HEK293 (cell line): ENCODE data around the gene CCL4.

Experiments
- CTCF ChIA-PET: fragments of 350-600 bp; formaldehyde crosslinking; extraction: SDS; loops from one replicate; lab custom pipeline; 2021; ENCODE audit warnings: antibody characterized with exemption; lab: Yijun Ruan, JAX
- POLR2A ChIA-PET: fragments of 300-600 bp; formaldehyde crosslinking; extraction: SDS; loops from one replicate; lab custom pipeline; 2020; ENCODE audit warnings: antibody characterized with exemption, inconsistent platforms; lab: Yijun Ruan, JAX
- H3K27ac ChIP-seq: fragments of 200-500 bp; sonication (Bioruptor generic); 2 replicates; pipeline ENCODE4 v1.5.1; 2014; ENCODE audit warnings: low read depth, low read length, control low read depth, inconsistent platforms; ENCODE audit errors: extremely low read depth
- H3K36me3 ChIP-seq, 2 experiments: fragments of 200-500 bp in 1 of 2; sonication (Bioruptor generic) in 1 of 2; 1 replicate in 1 of 2; 2 replicates in 1 of 2; pipeline ENCODE4 v1.5.1; 2014 to 2017; ENCODE audit warnings: inconsistent platforms in 2 of 2, low read length in 2 of 2; ENCODE audit not compliant: control insufficient read depth in 2 of 2, insufficient read depth in 1 of 2
- H3K4me1 ChIP-seq: fragments of 200-500 bp; sonication (Bioruptor generic); 2 replicates; pipeline ENCODE4 v1.5.1; 2014; ENCODE audit warnings: mild to moderate bottlenecking, low read length, inconsistent platforms; ENCODE audit not compliant: control insufficient read depth, insufficient read depth
- H3K4me3 ChIP-seq: 2 replicates; pipeline ENCODE4 v1.5.1; 2011; ENCODE audit warnings: low read depth, mild to moderate bottlenecking, control low read depth, low read length, moderate library complexity
- H3K9me3 ChIP-seq: fragments of 200-500 bp; sonication (Bioruptor generic); 2 replicates; pipeline ENCODE4 v1.5.1; 2014; ENCODE audit warnings: low read depth, low read length, inconsistent platforms; ENCODE audit not compliant: control insufficient read depth, insufficient read depth
- EGR2 ChIP-seq: fragments of 450-650 bp; formaldehyde crosslinking; IDR thresholded peaks from 2 replicates; pipeline ENCODE4 v1.5.1; 2016; ENCODE audit warnings: low read depth, missing biosample characterization, missing genetic modification characterization
- GLIS2 ChIP-seq: fragments of 450-650 bp; formaldehyde crosslinking; IDR thresholded peaks from 2 replicates; pipeline ENCODE4 v1.5.1; 2016; ENCODE audit warnings: missing biosample characterization, missing genetic modification characterization
- MEIS1 ChIP-seq: sonication (generic); formaldehyde crosslinking; IDR thresholded peaks from 2 replicates; pipeline ENCODE4 v1.8.1; 2022; ENCODE audit warnings: missing genetic modification reagents, mild to moderate bottlenecking, borderline replicate concordance
- SP3 ChIP-seq: fragments of 450-650 bp; formaldehyde crosslinking; IDR thresholded peaks from 2 replicates; pipeline ENCODE4 v1.5.1; 2016; ENCODE audit warnings: missing biosample characterization, missing genetic modification characterization
- TF ChIP-seq, protein P1 (sequence below): fragments of 450-650 bp; formaldehyde crosslinking; IDR thresholded peaks from 2 replicates; pipeline ENCODE4 v1.5.1; 2016; ENCODE audit warnings: missing biosample characterization, missing genetic modification characterization
- TF ChIP-seq, protein P2 (sequence below): fragments of 450-650 bp; formaldehyde crosslinking; IDR thresholded peaks from 2 replicates; pipeline ENCODE4 v1.5.1; 2017; ENCODE audit warnings: missing biosample characterization, missing genetic modification characterization
- TF ChIP-seq, protein P3 (sequence below): fragments of 450-650 bp; formaldehyde crosslinking; IDR thresholded peaks from 2 replicates; pipeline ENCODE4 v1.5.1; 2016; ENCODE audit warnings: missing biosample characterization, missing genetic modification characterization, borderline replicate concordance
- TF ChIP-seq, protein P4 (sequence below): fragments of 450-650 bp; formaldehyde crosslinking; IDR thresholded peaks from 2 replicates; pipeline ENCODE4 v1.5.1; 2016; ENCODE audit warnings: missing biosample characterization, missing genetic modification characterization
- TF ChIP-seq, protein P5 (sequence below): fragments of 450-650 bp; formaldehyde crosslinking; conservative IDR thresholded peaks from 2 replicates; pipeline ENCODE4 v1.5.1; 2016; ENCODE audit warnings: low read depth, missing biosample characterization, missing genetic modification characterization

Gene CCL4

DNA sequence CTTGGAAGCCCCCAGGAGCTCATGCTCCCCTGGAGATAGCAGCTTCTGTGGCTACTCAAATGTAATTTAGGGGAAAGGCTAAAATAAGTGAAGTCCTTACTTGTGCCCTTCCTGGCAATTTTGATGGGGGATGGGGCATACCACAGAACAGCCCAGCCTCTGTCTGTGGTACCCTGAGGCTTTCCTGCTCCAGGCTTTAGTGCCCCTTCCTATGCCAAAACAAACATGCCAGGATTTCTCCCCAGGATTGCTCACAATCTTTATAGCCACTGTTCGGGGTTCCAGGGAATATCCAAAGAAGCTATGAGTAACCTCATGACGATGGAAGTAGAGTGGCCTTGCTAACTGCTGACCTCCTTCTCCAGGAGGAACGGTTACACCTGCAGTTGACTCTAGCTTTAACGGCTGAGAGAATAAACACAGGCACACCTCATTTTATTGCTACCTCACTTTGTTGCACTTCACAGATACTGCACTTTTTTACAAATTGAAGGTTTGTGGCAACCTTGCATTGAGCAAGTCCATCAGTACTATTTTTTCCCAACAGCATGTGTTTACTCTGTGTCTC, 24.9 kb downstream of the CCL4 start (continued):
- TF ChIP-seq, protein P1, sequence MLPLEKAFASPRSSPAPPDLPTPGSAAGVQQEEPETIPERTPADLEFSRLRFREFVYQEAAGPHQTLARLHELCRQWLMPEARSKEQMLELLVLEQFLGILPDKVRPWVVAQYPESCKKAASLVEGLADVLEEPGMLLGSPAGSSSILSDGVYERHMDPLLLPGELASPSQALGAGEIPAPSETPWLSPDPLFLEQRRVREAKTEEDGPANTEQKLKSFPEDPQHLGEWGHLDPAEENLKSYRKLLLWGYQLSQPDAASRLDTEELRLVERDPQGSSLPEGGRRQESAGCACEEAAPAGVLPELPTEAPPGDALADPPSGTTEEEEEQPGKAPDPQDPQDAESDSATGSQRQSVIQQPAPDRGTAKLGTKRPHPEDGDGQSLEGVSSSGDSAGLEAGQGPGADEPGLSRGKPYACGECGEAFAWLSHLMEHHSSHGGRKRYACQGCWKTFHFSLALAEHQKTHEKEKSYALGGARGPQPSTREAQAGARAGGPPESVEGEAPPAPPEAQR (tag by site-specific recombination), result no peak
- no peak for TF ChIP-seq MEIS1 (CRISPR knock-in tag)
- no peak for TF ChIP-seq EGR2
- TF ChIP-seq, all 188 proteins: peak for 0

DNA sequence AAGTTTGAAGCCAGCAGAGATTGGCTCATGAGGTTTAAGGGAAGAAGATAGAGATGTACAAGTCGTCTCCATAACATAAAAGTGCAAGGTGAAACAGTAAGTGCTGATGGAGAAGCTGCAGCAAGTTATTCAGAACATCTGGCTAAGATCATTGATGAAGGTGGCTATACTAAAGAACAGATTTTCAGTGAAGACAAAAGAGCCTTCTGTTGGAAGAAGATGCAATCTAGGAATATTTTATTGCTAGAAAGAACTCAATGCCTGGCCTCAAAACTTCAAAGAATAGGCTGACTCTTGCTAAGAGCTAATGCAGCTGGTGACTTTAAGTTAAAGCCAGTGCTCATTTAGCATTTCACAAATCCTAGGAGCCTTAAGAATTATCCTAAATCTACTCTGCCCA, 26.0 kb downstream of the CCL4 start:
- Histone ChIP-seq H3K4me3 (no peak overlapping the region), H3K27ac (no peak overlapping the region), H3K9me3 (peaks cover 2% of the 10 kb centered on the region; the same call in 1 of the 2 replicates), H3K36me3 (no peaks in the 10 kb centered on the region), H3K4me1 (peaks cover 9% of the 10 kb centered on the region)
- CTCF ChIA-PET, result interaction anchor here (0.7 to 16.2 kb wide), 5 partner anchors 16 to 1024 kb away, joined by 3 to 319 read pairs (median 4); no protein-coding TSS in a partner anchor
- POLR2A ChIA-PET, result interaction anchor here (0.6 kb wide), 1 partner anchor 288 kb away, joined by 3 read pairs; no protein-coding TSS in a partner anchor
- no peak for TF ChIP-seq GLIS2 (tag by site-specific recombination)
- TF ChIP-seq, protein P2, sequence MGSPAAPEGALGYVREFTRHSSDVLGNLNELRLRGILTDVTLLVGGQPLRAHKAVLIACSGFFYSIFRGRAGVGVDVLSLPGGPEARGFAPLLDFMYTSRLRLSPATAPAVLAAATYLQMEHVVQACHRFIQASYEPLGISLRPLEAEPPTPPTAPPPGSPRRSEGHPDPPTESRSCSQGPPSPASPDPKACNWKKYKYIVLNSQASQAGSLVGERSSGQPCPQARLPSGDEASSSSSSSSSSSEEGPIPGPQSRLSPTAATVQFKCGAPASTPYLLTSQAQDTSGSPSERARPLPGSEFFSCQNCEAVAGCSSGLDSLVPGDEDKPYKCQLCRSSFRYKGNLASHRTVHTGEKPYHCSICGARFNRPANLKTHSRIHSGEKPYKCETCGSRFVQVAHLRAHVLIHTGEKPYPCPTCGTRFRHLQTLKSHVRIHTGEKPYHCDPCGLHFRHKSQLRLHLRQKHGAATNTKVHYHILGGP (tag by site-specific recombination), result peak; percentile 92

DNA sequence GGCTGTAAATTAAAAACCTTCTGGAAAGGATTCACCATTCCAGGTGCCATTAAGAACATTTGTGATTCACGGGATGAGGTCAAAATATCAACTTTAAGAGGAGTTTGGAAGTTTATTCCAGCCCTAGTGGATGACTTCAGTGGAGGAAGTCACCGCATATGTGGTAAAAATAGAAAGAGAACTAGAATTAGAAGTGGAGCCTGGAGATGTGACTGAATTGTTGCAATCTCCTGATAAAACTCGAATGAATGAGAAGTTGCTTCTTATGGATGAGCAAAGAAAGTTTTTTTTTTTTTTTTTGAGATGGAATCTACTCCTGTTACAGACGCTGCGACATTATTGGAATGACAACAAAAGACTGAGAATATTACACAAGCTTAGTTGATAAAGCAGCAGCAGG, 26.7 kb downstream of the CCL4 start:
- POLR2A ChIA-PET, result interaction anchor here (0.7 kb wide), 2 partner anchors 55 to 187 kb away, joined by 3 to 9 read pairs; partner anchors contain the start of gene LYZL6
- H3K4me1 ChIP-seq, result peaks cover 9% of the 10 kb centered on the region
- CTCF ChIA-PET, result interaction anchor here (0.7 to 16.2 kb wide), 5 partner anchors 15 to 1024 kb away, joined by 3 to 319 read pairs (median 4); no protein-coding TSS in a partner anchor

DNA sequence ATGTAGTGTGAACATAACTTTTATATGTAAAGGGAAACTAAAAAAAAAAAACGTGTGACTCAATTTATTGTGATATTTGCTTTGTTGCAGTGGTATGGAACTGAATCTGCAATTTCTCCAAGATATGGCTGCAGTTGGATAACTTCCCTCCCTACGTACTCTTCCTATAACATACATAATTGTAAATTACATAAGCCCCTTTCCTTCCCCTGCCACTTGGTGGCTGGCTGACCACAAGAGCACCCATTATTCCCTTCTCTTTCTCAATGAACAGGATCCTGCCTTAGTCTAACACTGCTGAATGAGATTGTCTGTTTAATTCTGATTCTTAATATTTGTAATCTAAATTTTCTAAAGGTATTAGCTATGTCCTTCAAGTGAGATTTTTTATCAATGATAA, 27.8 kb downstream of the CCL4 start:
- TF ChIP-seq, protein P3, sequence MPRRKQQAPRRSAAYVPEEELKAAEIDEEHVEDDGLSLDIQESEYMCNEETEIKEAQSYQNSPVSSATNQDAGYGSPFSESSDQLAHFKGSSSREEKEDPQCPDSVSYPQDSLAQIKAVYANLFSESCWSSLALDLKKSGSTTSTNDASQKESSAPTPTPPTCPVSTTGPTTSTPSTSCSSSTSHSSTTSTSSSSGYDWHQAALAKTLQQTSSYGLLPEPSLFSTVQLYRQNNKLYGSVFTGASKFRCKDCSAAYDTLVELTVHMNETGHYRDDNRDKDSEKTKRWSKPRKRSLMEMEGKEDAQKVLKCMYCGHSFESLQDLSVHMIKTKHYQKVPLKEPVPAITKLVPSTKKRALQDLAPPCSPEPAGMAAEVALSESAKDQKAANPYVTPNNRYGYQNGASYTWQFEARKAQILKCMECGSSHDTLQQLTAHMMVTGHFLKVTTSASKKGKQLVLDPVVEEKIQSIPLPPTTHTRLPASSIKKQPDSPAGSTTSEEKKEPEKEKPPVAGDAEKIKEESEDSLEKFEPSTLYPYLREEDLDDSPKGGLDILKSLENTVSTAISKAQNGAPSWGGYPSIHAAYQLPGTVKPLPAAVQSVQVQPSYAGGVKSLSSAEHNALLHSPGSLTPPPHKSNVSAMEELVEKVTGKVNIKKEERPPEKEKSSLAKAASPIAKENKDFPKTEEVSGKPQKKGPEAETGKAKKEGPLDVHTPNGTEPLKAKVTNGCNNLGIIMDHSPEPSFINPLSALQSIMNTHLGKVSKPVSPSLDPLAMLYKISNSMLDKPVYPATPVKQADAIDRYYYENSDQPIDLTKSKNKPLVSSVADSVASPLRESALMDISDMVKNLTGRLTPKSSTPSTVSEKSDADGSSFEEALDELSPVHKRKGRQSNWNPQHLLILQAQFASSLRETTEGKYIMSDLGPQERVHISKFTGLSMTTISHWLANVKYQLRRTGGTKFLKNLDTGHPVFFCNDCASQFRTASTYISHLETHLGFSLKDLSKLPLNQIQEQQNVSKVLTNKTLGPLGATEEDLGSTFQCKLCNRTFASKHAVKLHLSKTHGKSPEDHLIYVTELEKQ (tag by site-specific recombination), result no peak
- TF ChIP-seq, protein P4, sequence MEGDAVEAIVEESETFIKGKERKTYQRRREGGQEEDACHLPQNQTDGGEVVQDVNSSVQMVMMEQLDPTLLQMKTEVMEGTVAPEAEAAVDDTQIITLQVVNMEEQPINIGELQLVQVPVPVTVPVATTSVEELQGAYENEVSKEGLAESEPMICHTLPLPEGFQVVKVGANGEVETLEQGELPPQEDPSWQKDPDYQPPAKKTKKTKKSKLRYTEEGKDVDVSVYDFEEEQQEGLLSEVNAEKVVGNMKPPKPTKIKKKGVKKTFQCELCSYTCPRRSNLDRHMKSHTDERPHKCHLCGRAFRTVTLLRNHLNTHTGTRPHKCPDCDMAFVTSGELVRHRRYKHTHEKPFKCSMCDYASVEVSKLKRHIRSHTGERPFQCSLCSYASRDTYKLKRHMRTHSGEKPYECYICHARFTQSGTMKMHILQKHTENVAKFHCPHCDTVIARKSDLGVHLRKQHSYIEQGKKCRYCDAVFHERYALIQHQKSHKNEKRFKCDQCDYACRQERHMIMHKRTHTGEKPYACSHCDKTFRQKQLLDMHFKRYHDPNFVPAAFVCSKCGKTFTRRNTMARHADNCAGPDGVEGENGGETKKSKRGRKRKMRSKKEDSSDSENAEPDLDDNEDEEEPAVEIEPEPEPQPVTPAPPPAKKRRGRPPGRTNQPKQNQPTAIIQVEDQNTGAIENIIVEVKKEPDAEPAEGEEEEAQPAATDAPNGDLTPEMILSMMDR (tag by site-specific recombination), result peak; percentile 50
- no peaks in the 10 kb centered on the region for H3K9me3 ChIP-seq
- no peaks in the 10 kb centered on the region for H3K36me3 ChIP-seq
- ChIA-PET POLR2A (no interaction called here), CTCF (interaction anchor here (0.6 to 16.2 kb wide), 9 partner anchors 13 to 920 kb away, joined by 3 to 319 read pairs (median 4); no protein-coding TSS in a partner anchor)
- H3K4me1 ChIP-seq, result peaks cover 9% of the 10 kb centered on the region
- H3K27ac ChIP-seq, result no peak overlapping the region
- no peak overlapping the region for H3K4me3 ChIP-seq

More for the DNA sequence above, 26.7 kb downstream of the CCL4 start:
- Histone ChIP-seq H3K27ac (no peak overlapping the region), H3K36me3 (no peaks in the 10 kb centered on the region), H3K9me3 (peaks cover 2% of the 10 kb centered on the region; the same call in 1 of the 2 replicates)
- no peak for TF ChIP-seq SP3
- TF ChIP-seq, protein P5, sequence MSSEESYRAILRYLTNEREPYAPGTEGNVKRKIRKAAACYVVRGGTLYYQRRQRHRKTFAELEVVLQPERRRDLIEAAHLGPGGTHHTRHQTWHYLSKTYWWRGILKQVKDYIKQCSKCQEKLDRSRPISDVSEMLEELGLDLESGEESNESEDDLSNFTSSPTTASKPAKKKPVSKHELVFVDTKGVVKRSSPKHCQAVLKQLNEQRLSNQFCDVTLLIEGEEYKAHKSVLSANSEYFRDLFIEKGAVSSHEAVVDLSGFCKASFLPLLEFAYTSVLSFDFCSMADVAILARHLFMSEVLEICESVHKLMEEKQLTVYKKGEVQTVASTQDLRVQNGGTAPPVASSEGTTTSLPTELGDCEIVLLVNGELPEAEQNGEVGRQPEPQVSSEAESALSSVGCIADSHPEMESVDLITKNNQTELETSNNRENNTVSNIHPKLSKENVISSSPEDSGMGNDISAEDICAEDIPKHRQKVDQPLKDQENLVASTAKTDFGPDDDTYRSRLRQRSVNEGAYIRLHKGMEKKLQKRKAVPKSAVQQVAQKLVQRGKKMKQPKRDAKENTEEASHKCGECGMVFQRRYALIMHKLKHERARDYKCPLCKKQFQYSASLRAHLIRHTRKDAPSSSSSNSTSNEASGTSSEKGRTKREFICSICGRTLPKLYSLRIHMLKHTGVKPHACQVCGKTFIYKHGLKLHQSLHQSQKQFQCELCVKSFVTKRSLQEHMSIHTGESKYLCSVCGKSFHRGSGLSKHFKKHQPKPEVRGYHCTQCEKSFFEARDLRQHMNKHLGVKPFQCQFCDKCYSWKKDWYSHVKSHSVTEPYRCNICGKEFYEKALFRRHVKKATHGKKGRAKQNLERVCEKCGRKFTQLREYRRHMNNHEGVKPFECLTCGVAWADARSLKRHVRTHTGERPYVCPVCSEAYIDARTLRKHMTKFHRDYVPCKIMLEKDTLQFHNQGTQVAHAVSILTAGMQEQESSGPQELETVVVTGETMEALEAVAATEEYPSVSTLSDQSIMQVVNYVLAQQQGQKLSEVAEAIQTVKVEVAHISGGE (tag by site-specific recombination), result no peak
- TF ChIP-seq, all 188 proteins: peak for 0
- H3K4me3 ChIP-seq, result no peak overlapping the region
